ENCODE measurements around the gene ZBTB20. TPM values are rescaled to one million over a fixed set of nuclear protein-coding genes. Genes with fewer than 3 reads are reported as not detected.

Gene ZBTB20
- total and polyA plus RNA-seq, 2 donors from 2014 or later, result 0.99 to 142 TPM

- DNase-seq (no peak), FAIRE-seq (no peak)
- H3K27ac ChIP-seq (ENCODE audit: low read depth in 2 of 2, low read length in 2 of 2), result no peak overlapping the region
- no peak overlapping the region for H3K4me3 ChIP-seq (ENCODE audit: low read length in 3 of 3)
- no peak overlapping the region for H3K9ac ChIP-seq (ENCODE audit: low read length in 3 of 3)
- no peaks in the 10 kb centered on the region for H3K4me1 ChIP-seq (ENCODE audit: control insufficient read depth in 2 of 3, insufficient read depth in 2 of 3, low read depth in 1 of 3, low read length in 3 of 3)
- H3K9me3 ChIP-seq (ENCODE audit: control insufficient read depth in 2 of 3, insufficient read depth in 1 of 3, low read length in 3 of 3), result no peaks in the 10 kb centered on the region
- intact Hi-C loops (cut with DNase I), result no loop called here
- H3K36me3 ChIP-seq (ENCODE audit: control insufficient read depth in 2 of 3, insufficient read depth in 3 of 3, low read length in 3 of 3), result no peaks in the 10 kb centered on the region
- TF ChIP-seq CTCF (IDR thresholded peaks at IDR 0.05; ENCODE audit: borderline replicate concordance, extremely low read depth, insufficient read depth), result no peak
- no peaks in the 10 kb centered on the region for H3K27me3 ChIP-seq (ENCODE audit: control insufficient read depth, insufficient read depth, low read length)
Observed at GRCh38 chr3:114671741-114672510, 475.2 kb downstream of the ZBTB20 start.

- Histone ChIP-seq H3K9me3 (ENCODE audit: control insufficient read depth in 2 of 3, insufficient read depth in 1 of 3, low read length in 3 of 3) (no peaks in the 10 kb centered on the region), H3K4me3 (ENCODE audit: low read length in 3 of 3) (no peak overlapping the region), H3K9ac (ENCODE audit: low read length in 3 of 3) (no peak overlapping the region), H3K27me3 (ENCODE audit: control insufficient read depth, insufficient read depth, low read length) (no peaks in the 10 kb centered on the region), H3K27ac (ENCODE audit: low read depth in 2 of 2, low read length in 2 of 2) (no peak overlapping the region), H3K4me1 (ENCODE audit: control insufficient read depth in 2 of 3, insufficient read depth in 2 of 3, low read depth in 1 of 3, low read length in 3 of 3) (no peaks in the 10 kb centered on the region), H3K36me3 (ENCODE audit: control insufficient read depth in 2 of 3, insufficient read depth in 3 of 3, low read length in 3 of 3) (no peaks in the 10 kb centered on the region)
- FAIRE-seq, result no peak
- intact Hi-C loops (cut with DNase I), result no loop called here
- no peak for DNase-seq
- TF ChIP-seq CTCF (IDR thresholded peaks at IDR 0.05; ENCODE audit: borderline replicate concordance, extremely low read depth, insufficient read depth), result no peak
Observed at GRCh38 chr3:114669614-114670013, 477.5 kb downstream of the ZBTB20 start.

- Histone ChIP-seq H3K27me3 (ENCODE audit: control insufficient read depth, insufficient read depth, low read length) (no peaks in the 10 kb centered on the region), H3K9me3 (ENCODE audit: control insufficient read depth in 2 of 3, insufficient read depth in 1 of 3, low read length in 3 of 3) (no peaks in the 10 kb centered on the region), H3K4me1 (ENCODE audit: control insufficient read depth in 2 of 3, insufficient read depth in 2 of 3, low read depth in 1 of 3, low read length in 3 of 3) (no peaks in the 10 kb centered on the region), H3K36me3 (ENCODE audit: control insufficient read depth in 2 of 3, insufficient read depth in 3 of 3, low read length in 3 of 3) (no peaks in the 10 kb centered on the region), H3K27ac (ENCODE audit: low read depth in 2 of 2, low read length in 2 of 2) (no peak overlapping the region), H3K9ac (ENCODE audit: low read length in 3 of 3) (no peak overlapping the region), H3K4me3 (ENCODE audit: low read length in 3 of 3) (no peak overlapping the region)
- no peak for DNase-seq
- no peak for TF ChIP-seq CTCF (IDR thresholded peaks at IDR 0.05; ENCODE audit: borderline replicate concordance, extremely low read depth, insufficient read depth)
- intact Hi-C loops (cut with DNase I), result no loop called here
- no peak for FAIRE-seq
Observed at GRCh38 chr3:114668099-114668498, 479.0 kb downstream of the ZBTB20 start.

All from kidney (tissue), 14 donors.